HG03571 (cell line): ENCODE measurements around the gene CRIP2.

Source experiments
- ATAC-seq: cut with Tn5 transposase; IDR thresholded peaks from one replicate; pipeline ENCODE4 v1.9.1; 2021; ENCODE audit not compliant: unreplicated experiment

The CRIP2 gene

DNA sequence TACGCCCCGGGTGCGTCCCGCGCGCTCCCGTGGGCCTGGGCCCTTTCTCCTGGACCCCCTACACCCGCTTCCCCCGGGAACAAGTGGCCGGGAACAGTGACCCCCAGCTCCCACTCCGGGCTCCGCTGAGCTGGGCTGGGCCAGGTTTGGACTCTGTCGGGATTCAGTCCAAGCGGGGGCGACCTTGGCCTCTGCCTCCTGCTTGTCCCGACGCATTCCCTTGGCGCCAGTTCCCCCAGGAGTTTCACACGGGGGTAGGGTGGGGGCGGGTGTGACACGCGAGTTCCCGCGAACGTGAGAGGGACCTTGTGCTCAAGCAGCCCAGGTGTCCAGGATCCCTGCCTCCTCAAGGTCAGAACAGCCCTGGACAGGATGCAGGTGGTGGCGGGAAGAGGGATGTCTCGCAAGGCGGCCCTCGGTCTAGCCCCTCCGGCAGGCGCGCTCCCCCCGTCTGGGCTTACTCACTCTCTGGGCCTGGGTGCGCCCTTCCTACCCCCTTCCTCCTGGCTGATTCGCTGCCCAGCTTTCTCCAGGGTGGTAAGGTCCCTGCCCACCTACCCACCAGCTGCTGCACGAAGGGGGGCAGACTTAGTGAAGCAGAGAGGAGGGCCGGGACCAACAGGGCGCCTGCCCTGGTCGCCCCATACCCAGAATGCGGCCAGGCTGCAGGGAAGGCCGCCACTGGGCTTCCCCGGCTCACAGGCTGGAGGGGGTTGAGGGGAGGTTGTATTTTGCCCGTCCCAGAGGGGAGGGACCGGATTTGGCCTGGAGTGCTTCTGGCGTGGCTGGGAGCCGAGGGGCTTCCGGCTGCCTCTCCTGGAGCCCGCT lies 862 bp downstream of the CRIP2 start:
- no peak for ATAC-seq

DNA sequence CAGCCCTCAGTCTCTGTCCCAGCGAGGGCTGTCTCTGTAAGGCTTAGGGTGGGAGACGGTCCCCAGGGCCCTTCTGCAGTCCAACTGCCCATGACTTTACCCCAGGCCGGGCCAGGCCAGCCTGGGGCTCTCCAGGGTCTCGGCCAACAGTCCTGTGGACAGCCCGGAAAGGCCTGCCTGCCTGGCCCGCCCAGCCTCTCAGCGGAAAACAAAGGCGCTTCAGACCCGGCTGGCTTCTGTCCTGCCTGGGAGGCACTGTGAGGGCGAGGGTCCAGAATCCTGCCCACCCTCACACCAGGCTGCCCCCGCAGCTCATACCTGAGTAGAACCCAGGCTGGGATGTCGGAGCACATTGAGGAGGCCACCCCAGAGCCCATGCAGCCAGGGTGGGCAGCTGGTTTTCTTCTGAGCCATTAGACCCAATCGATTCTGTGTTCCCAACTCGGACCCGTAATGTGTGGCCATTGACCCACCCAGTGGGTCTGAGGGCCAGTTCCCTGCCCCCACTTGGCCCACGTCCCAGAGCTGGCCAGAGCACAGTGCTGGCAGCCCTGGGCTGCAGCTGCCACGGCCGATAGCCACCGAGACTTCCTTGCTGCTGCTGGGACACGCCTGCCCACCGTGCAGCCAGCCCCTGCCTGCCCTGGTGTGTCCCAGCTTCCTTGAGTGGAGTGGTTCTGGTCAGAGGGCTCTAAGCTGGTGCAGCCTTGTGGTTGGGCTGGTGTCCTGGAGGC lies 1.6 kb downstream of the CRIP2 start:
- no peak for ATAC-seq

DNA sequence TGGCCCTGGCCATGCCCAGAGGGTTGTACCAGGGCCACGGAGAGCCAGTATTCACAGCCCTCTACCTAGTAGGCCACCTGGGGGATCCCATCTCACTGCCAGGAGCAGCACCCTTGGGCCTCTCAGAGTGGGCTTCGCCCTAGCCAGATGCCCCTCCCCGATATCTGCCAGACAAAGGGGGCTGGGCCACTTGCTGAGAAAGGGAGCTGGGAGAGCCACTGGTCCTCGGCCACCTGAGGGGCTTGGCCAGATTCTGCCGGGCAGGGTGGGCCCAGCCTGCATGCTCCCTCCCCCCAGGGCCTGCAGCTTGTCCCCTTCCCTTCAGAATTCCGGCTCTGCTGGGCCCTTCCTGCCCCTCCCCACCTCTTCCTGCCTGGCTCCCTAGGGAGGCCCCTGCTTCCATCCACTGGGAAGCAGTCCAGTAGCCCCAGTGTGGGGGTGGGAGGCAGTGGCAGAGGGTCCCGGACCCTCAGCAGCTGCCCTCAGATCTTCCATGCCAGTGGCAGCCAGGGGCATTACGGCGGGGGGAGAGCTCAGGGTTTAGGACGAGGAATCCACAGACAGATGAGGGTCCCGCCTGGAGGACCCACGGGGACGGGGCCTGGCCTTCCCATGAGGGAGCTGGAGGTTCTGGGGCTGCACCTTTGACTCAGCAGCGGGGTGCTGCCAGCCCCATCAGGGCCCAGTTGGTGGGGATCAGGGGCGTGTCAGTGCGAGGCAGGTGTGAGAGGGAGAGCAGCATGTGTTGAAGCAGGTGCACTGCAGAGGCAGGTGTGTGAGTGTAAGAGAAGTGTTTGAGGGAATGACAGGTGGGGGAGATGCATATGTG lies 2.4 kb downstream of the CRIP2 start:
- no peak for ATAC-seq

DNA sequence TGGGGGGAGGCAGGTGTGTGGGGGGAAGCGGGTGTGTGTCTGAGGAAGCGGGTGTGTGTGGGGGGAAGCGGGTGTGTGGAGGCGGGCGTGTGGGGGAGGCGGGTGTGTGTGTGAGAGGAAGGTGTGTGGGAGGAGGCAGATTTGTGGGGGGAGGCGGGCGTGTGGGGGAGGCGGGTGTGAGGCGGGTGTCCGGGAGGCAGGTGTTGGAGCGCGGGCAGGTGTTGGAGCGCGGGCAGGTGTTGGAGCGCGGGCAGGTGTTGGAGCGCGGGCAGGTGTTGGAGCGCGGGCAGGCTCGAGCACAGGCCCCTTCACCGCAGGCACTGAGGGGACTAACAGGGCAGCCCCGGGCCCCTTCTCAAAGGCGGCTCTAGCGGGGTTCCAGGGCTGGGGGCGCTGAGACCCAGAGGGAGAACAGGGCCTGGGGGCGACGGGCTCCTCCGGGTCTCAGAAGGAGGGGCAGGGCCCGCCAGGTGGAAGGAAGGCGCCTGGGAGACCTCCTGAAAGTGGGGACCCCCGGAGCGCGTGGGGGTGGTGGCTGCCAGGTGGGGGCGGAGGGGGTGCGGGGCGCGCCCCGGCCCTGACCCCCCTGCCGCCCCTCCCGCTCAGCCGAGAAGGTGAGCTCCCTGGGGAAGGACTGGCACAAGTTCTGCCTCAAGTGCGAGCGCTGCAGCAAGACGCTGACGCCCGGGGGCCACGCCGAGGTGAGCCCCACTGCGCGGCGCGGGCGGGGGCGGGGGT lies 3.2 kb downstream of the CRIP2 start:
- no peak for ATAC-seq

DNA sequence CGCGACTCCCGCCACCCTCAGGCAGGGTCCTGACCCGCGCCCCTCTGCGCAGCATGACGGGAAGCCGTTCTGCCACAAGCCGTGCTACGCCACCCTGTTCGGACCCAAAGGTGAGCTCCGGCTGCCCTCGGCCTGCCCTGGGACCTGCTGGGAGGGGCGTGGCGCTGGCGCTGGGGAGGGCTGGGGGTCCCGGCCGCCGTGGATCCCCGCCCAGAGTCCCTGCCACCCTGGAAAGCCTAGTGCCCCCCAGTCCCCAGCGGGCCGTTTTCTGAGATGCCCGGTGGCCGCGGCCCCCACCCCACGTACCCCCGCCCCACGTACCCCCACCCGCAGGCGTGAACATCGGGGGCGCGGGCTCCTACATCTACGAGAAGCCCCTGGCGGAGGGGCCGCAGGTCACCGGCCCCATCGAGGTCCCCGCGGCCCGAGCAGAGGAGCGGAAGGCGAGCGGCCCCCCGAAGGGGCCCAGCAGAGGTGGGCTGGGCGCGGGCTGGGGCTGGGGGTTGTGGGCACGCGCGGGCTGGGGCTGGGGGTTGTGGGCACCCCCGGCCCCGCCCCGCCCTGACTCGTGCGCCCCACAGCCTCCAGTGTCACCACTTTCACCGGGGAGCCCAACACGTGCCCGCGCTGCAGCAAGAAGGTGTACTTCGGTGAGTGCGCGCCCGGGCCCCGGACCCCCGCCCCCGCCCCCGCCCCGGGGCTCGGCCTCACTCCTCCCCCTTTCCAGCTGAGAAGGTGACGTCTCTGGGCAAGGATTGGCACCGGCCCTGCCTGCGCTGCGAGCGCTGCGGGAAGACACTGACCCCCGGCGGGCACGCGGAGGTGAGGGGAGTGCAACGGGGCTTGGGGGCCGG lies 4.0 kb downstream of the CRIP2 start:
- no peak for ATAC-seq

DNA sequence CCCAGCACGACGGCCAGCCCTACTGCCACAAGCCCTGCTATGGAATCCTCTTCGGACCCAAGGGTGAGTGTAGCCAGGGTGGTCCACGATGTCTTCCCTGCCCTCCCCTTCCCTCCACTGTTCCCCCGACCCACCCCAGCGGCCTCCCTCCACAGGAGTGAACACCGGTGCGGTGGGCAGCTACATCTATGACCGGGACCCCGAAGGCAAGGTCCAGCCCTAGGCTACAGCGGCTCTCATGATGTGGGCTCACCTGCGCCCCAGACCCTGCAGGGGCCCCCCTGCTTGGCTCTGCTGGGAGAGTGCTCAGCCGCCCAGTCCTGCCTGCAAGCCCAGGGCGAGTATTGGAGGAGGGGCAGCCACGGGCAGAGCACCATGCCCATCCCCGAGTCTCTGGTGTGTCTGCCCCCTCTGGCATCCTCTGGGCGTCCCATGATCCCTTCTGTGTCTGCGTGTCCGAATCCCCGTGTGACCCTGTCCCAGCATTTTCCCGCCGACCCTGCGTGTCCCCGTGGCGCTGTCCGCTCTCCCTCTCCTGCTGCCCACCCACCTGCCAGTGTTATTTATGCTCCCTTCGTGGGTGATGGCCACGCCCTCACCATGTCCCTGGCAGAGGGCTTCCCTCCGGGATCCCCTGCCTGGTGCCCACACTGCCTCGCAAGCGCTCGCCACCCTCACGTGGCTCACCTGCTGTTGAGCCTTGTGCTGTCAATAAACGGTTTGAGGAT lies 5.0 kb downstream of the CRIP2 start:
- no peak for ATAC-seq

DNA sequence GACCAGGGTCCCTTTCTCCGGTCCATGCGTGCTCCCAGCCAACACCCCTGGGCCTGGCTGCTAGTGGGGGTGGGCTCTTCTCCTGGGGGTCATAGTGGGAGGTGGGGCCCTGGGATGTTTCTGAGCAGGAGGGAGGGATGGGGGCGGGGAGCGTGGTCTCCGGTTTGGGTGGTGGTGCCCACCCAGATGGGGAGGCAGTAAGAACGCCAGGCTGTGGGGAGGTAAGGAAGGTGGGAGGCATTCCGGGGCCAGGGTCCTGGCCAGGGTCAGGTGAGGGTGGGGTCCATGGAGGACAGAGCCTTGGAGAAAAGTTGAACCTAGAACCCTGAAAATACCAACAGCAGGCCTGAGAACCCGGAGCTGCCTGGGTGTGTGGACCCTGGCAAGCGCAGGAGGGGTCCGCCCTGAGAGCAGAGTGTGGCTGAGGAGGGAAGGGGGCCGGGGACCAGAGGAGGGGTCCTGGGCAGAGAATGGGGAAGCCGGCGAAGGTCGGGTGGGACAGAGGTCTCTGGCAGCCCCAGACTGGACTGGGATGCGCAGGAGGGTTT lies 5.7 kb downstream of the CRIP2 start:
- ATAC-seq: no peak

DNA sequence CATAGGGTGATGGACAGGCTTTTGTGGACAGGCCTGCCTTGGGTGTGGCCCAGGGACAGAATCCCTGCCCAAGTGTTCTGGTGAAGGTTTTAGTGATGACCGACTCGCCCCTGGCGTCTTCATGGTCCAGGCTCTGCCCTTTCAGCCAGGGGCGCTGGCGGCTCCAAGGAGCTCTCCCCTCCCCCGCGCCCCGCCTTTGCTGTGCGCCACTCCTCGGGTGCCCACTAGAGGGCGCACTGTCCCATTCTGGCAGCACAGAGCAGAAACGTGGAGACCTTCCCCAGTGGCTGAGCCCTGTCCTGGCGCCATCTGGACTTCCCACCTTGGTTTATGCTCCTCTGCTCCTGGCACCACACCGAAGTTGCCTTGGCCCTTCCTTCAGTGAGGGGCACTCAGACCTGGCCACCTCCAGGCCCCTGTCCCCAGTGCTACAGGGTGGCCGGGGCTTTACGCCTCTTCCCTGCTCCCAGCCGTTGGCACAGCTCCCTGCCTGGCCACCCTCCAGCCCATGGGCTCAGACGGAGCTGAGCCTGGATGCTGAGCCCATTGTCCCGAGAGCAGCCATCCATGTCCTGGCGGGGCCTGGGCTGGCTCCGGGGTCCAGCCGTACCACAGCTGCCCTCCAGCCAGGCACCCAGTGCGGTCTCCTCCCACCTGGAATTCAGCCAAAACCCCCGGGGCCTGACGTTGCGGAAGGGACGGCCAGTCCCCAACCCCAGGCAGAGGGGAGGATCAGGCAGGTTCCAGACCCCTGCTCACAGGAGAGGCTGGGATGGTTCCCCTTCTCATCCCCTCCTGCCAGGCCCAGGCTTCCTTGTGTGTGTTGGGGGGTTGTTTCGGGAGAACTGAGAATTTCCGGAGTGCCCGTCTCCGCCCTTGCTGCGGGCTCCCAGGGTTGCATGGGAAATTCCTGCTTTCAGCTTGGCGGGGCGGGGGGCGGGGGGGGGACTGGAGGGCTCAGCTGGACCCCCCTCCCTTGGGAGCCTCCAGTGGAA lies 6.5 kb downstream of the CRIP2 start:
- peak; percentile 38 for ATAC-seq

DNA sequence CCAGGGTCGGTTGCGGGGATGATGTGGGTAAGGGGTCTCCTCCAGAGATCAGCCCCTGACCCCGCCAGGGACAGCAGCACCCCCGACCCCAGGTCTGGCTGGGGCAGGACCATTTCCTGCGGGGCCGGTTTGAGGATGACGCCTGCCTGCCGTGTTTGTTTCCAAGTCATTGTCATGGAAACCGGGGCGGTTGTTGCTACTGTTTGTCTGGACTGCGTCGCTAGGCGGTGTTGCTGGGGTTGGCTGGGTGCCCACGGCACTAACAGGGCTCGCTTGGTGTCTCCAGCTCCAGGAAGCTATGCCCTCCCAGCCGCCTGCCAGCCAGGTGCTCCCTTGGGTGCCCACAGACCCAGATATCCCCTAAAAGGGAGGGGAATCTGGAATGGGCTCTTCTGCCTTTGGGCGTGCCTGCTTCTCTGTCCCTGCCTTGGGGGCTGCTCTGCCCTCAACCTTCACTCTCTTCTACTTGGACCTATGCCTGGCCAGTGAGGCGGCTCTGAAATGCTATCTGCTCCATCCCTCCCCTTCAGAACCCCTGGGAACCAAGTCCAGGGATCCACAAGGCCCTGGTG lies 7.4 kb downstream of the CRIP2 start:
- no peak for ATAC-seq

DNA sequence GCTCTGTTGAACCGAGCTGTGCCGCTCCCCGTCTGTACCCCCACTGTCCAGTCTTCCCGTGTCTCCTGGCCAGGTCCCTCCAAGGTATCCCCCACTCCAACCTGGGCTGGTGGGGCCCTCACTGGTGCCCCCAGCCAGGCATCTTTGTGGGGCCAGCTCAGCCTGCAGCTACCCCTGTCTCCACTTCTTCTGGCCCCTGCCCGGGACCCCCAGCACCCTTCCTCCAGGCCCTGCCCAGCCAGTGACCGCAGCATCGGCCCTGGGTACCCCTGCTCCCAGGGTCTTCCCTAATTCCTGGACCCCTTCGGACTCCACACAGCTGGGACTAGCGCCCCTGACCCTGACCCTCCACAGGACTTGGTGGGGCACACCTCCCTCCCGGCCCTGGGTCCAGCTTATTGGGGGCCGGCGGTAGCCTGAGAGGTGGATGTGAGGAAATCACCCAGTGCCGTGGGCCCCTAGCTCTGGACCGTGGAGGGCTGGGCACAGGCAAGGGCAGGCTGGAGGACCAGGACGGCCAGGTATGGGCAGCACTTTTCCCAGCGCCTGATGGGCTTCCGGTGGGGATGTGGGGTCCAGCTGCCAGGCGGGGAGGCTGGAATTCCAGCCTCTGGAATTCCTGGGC lies 8.0 kb downstream of the CRIP2 start:
- ATAC-seq: no peak

DNA sequence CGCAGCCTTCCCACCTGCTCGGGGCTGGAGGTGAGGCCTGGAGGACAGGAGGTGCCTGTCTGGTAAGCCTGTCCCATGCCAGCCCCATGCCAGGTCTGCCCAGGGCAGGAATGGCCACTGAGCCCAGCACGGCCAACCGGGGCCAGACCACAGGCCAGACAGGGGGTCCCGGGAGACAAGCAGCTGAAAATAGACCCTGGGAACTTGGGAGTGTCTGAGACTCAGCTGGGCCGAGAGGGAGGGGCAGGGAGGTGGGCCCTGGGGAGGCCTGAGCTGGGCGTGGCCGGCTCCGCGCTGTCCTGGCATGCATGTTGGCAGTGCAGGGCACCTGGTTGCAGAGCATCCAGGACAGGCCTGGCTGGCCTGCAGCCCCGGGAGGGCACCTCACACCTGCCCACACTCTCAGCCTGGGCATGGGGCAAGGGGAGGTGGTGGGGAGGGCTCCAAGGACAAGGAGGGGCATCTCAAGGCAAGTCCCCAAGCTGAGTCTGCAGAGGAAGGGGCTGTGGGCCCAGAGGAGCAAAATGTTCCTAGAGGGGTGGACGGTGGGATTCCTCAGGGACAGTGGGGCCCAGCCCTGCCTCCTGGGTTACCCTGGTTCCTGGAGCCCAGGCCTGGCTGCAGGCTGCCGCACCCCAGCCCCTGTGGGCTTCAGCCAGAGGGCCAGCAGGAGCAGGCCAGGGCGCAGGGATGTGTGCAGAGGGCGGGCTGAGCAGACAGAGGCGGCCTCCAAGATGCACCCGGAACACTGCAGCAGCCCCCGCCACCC lies 8.9 kb downstream of the CRIP2 start:
- no peak for ATAC-seq

DNA sequence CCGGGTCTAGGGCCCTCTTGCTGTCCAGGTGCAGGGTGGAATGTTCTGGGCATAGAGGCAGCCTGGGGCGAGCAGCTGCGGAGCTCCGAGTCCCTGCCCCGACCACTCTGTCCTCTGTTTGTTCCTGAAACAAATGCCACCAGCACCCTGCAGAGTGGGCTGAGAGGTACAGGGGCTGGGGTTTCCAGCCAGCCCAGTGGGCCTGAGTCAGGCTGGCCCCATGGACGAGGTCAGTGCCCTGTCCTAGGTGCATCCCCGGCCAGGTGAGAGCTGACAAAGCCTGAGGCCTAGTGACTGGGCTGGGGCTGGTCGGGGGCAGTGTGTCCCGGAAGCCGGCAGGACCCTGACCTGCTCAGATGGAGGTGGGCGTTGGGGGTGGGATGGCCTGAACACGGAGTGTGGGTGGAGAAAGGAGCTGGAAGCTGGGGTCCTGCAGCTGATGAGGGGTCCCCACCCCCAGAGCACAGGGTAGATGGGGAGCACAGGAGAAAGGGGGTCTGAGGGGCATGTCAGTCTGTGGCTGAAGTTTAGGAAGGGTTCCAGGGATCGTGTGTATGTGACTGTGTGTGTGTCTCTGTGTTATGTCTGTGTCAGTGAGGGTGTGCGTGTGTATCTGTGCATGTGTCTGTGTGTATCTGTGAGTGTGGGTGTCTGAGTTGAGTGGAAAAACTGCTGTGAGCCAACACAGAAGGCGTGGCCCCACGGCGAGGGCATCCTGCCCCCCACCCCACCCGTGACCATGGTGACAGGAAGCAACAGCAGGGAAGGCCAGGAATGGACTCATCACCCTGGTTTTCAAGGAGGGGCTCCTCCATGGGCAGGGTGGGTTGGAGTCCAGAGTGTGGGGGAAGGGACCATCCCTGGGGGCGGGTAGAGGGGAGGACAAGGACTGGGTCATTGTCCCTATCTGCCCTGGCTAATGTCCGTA lies 9.7 kb downstream of the CRIP2 start:
- no peak for ATAC-seq

DNA sequence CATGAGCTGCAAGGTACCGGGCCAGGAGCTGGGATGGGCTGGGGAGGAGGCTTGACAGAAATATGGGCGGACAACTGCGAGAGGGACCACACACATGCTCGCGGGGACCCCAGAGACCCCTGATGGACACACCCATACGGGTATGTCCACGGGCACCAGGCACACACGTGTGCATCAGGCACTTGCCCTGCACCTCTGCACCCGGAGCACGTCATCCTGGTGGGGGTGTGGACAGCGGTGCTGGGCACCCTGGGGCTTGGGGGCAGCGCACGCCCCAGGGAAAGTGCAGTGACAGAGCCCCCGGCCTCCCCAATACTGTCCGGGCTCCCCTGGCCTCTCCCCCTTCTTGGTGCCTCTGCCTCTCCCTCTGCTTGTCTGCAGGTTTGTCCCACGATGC lies 10.4 kb downstream of the CRIP2 start:
- ATAC-seq: no peak

DNA sequence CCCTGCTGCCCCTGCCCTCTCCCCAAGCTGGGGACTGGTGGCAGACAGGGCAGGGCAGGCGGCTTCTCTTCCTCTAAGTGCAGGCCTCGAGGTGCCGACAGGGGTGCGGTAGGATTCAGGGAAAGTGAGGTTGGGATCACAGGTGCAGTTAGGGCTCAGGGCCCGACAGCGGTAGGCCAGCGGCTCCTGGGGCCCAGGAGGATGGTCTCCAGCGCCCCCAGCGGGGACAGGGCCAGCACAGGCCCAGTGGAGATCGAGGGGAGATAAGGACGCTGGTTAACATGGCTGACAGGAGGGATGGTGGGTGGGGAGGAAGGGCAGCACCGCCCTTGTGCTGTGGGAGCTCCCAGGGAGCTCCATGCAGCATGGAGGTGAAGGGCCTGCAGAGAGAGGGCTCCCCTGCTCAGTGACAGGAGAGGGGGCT lies 11.1 kb downstream of the CRIP2 start:
- ATAC-seq: no peak
